Heart left ventricle (tissue), 16 donors: ENCODE data around the gene SMDT1. TPM values are rescaled to one million over a fixed set of nuclear protein-coding genes. Genes with fewer than 3 reads are reported as not detected.

Experiments used
- ATAC-seq, 4 donors: fragments of 200-7000 bp; cut with Tn5 transposase; one replicate each; pipeline ENCODE4 v1.9.1; 2020 to 2022; ENCODE audit warnings: moderate library complexity in 4 of 4, mild to moderate bottlenecking in 3 of 4, moderate number of reproducible peaks in 1 of 4
- DNase-seq, 5 donors: peaks; one replicate each; pipeline ENCODE4 v3.0.0-alpha.2; 2020
- H3K27ac ChIP-seq, 12 donors: fragments of 200-600 bp; sonication (generic) in 4 of 12; one replicate each; pipeline versions ENCODE4 v1.5.0 to v1.8.0; 2016 to 2022; ENCODE audit warnings: mild to moderate bottlenecking in 2 of 12
- H3K27me3 ChIP-seq, 9 donors: fragments of 200-600 bp; sonication (generic) in 2 of 9; one replicate each; pipeline versions ENCODE4 v1.5.1 to v1.8.0; 2016 to 2022; ENCODE audit warnings: mild to moderate bottlenecking in 3 of 9
- H3K36me3 ChIP-seq, 9 donors: fragments of 200-600 bp; sonication (generic) in 2 of 9; one replicate each; pipeline versions ENCODE4 v1.5.0 to v1.8.0; 2018 to 2022; ENCODE audit warnings: mild to moderate bottlenecking in 2 of 9
- H3K4me1 ChIP-seq, 12 donors: fragments of 200-600 bp; sonication (generic) in 4 of 12; one replicate each; pipeline versions ENCODE4 v1.5.0 to v1.8.0; 2016 to 2022; ENCODE audit warnings: mild to moderate bottlenecking in 3 of 12
- H3K4me3 ChIP-seq, 12 donors: fragments of 200-600 bp; sonication (generic) in 4 of 12; one replicate each; pipeline versions ENCODE4 v1.5.0 to v1.8.0; 2017 to 2022; ENCODE audit warnings: mild to moderate bottlenecking in 9 of 12, moderate library complexity in 4 of 12
- H3K9me3 ChIP-seq, 12 donors: fragments of 200-600 bp; sonication (generic) in 4 of 12; one replicate each; pipeline versions ENCODE4 v1.5.0 to v1.8.0; 2016 to 2022; ENCODE audit warnings: mild to moderate bottlenecking in 1 of 12
- POLR2A ChIP-seq, 2 donors: fragments of 450-650 bp; IDR thresholded peaks; one replicate each; pipeline ENCODE4 v1.6.1; 2017; ENCODE audit warnings: antibody characterized with exemption in 2 of 2, mild to moderate bottlenecking in 2 of 2, moderate library complexity in 2 of 2
- WGBS, 4 donors: extraction: QIAGEN DNeasy Blood & Tissue Kit in 2 of 4; methylation state at CpG; one replicate each; pipeline versions ENCODE4 v1.1.5 to v1.1.7; 2013 to 2018; 5-methylcytosine and 5-hydroxymethylcytosine counted together
- intact Hi-C, 10 donors: fragments of 100-400 bp; cut with DNase I; formaldehyde crosslinking; loops; one replicate each; pipeline versions ENCODE4 v1.11.1 to v1.14.2; 2022
- polyA plus RNA-seq, 2 donors: library from polyadenylated mRNA; stranded (reverse); fragments of 200-250 nt; gene quantifications; one replicate each; pipeline ENCODE4 v1.2.3, GENCODE V29; 2013
- total RNA-seq, 9 donors: library from RNA; depleted of rRNA in 2 of 9; stranded (reverse); fragments of >200 nt in 2 of 9; fragmentation: NEBNext Ultra II Directional in 3 of 9; extraction: Animal tissue kit (Norgen Biotek cat#: 25700) in 3 of 9; gene quantifications; one replicate each; pipeline versions ENCODE4 v1.1.0 to v1.2.4, GENCODE V29; 2016 to 2023
- TF ChIP-seq, protein P1 (sequence below), 12 donors: fragments of 200-600 bp; sonication (generic) in 4 of 12; IDR thresholded peaks; one replicate each; pipeline versions ENCODE4 v1.5.0 to v1.8.0; 2018 to 2022; ENCODE audit warnings: antibody characterized with exemption in 12 of 12, mild to moderate bottlenecking in 5 of 12
- donor health status: ischemic (EF 13 %, LVEDD 7.1; RV severe dilation, severe dysfunction).
- donor health status: healthy with polysubstance abuse.
- donor health status: DM: no; HTN: yes; CAD: no.
- donor health status: DM: no; HTN: no; CAD: no.
- donor health status: ischemic (EF 25% LVEDD 6.9; RV normal size, moderate dysfunction).
- donor health status: ischemic (EF 25% LVEDD 5.7; RV mildly dilated, moderate dysfunction).
- donor health status: healthy.
- donor health status: DM: yes; HTN: yes; CAD: no.
- donor health status: ischemic (EF 35%, LVEDD 5.7; RV mildly dilated, moderate dysfunction).
- donor health status: nonischemic (EF 11% LVEDD 7.7; RV severe dilation, severe dysfunction).
- donor health status: DM: yes; HTN: yes; CAD: no.
- donor health status: PGD.
- donor health status: ischemic (EF 29% LVEDD 5.4; RV normal size, mild dysfunction).
- donor health status: nonischemic (EF 23%, LVEDD 6.1; RV moderate dilation, normal function).

Gene SMDT1
- total and polyA plus RNA-seq, 11 donors, result 15.3 to 235 (median 117) TPM

DNA sequence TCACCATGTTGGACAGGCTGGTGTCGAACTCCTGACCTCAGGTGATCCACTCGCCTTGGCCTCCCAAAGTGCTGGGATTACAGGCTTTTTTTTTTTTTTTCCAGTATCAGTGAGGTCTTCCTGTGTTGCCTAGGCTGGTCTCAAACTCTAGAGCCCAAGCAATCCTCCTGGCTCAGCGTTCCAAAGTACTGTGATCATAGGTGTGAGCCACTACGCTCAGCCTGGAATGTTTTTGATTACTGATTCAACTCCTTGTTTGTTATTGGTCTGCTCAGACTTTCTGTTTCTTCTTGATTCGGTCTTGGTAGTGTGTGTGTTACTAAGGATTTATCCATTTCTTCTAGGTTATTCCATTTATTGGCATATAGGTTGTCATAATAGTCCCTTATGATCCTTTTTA is 40.2 kb upstream of the SMDT1 start:
- H3K9me3 ChIP-seq, result peaks cover 0 to 19% (median 10%) of the 10 kb centered on the region in 12 donors
- no peaks in the 10 kb centered on the region for H3K4me1 ChIP-seq
- DNase-seq (no peak), ATAC-seq (no peak)
- no peak overlapping the region for H3K4me3 ChIP-seq
- intact Hi-C loops, result no loop called here
- no peaks in the 10 kb centered on the region for H3K36me3 ChIP-seq
- no peaks in the 10 kb centered on the region for H3K27me3 ChIP-seq
- no peak overlapping the region for H3K27ac ChIP-seq
- WGBS, 4 donors, result 91 to 95% (median 94%) methylated on average over 5 of the region's 5 CpGs
- TF ChIP-seq, protein P1, sequence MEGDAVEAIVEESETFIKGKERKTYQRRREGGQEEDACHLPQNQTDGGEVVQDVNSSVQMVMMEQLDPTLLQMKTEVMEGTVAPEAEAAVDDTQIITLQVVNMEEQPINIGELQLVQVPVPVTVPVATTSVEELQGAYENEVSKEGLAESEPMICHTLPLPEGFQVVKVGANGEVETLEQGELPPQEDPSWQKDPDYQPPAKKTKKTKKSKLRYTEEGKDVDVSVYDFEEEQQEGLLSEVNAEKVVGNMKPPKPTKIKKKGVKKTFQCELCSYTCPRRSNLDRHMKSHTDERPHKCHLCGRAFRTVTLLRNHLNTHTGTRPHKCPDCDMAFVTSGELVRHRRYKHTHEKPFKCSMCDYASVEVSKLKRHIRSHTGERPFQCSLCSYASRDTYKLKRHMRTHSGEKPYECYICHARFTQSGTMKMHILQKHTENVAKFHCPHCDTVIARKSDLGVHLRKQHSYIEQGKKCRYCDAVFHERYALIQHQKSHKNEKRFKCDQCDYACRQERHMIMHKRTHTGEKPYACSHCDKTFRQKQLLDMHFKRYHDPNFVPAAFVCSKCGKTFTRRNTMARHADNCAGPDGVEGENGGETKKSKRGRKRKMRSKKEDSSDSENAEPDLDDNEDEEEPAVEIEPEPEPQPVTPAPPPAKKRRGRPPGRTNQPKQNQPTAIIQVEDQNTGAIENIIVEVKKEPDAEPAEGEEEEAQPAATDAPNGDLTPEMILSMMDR (IDR thresholded peaks at IDR 0.05), result no peak
- no peak for TF ChIP-seq POLR2A (IDR thresholded peaks at IDR 0.05)

DNA sequence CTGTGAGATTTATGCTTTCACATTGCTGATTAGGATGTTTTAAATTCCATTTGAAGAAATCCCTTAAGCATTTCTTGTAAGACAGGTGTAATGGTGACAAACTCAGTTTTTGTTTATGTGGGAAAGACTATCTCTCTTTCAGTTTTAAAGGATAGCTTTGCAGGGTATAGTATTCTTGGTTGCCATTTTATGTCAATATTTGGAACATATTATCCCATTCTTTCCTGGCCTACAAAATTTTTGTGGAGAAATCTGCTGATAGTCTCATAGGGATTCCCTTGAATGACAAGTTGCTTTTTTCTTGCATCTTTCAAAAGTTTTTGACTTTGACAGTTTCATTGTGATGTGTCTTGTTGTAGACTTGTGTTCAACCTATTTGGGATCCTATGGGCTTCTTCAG is 37.7 kb upstream of the SMDT1 start:
- no peaks in the 10 kb centered on the region for H3K27me3 ChIP-seq
- TF ChIP-seq, protein P1 (IDR thresholded peaks at IDR 0.05), result no peak
- TF ChIP-seq POLR2A (IDR thresholded peaks at IDR 0.05), result no peak
- ATAC-seq, result no peak

DNA sequence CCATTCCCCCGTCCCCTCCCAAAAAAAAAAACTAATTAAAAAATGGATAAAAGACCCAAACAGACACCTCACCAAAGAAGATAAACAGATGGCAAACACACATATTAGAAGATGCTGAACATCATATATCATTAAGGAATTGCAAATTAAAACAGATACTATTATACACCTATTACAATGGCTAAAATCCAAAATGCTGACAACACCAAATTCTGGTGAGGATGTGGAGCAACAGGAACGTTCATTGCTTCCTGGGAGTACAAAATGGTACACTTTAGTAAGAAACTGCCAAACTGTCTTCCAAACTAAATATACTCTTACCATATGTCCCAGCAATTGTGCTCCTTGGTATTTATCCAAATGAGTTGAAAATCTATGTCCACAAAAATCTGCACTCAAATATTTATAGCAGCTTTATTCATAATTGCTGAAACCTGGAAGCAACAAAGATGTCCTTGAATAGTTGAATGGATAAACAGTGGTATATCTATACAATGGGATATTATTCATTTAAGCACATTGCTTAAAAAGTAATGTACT is 28.8 kb upstream of the SMDT1 start:
- no peak overlapping the region for H3K4me3 ChIP-seq
- WGBS, 4 donors, result 67 to 70% (median 69%) methylated on average over 2 of the region's 2 CpGs
- intact Hi-C loops, result no loop called here
- no peaks in the 10 kb centered on the region for H3K36me3 ChIP-seq
- ATAC-seq, result no peak
- H3K27me3 ChIP-seq, result no peaks in the 10 kb centered on the region
- H3K9me3 ChIP-seq, result peaks cover 0 to under 1% (median 0%) of the 10 kb centered on the region in 12 donors
- no peak overlapping the region for H3K27ac ChIP-seq
- no peak for TF ChIP-seq POLR2A (IDR thresholded peaks at IDR 0.05)
- TF ChIP-seq, protein P1 (IDR thresholded peaks at IDR 0.05), result no peak
- no peaks in the 10 kb centered on the region for H3K4me1 ChIP-seq
- no peak for DNase-seq

More for the DNA sequence above, 37.7 kb upstream of the SMDT1 start:
- intact Hi-C loops, result no loop called here
- Histone ChIP-seq H3K4me3 (no peak overlapping the region), H3K9me3 (peaks cover 0 to 19% (median 10%) of the 10 kb centered on the region in 12 donors), H3K4me1 (no peaks in the 10 kb centered on the region), H3K36me3 (no peaks in the 10 kb centered on the region), H3K27ac (no peak overlapping the region)
- DNase-seq, result no peak

DNA sequence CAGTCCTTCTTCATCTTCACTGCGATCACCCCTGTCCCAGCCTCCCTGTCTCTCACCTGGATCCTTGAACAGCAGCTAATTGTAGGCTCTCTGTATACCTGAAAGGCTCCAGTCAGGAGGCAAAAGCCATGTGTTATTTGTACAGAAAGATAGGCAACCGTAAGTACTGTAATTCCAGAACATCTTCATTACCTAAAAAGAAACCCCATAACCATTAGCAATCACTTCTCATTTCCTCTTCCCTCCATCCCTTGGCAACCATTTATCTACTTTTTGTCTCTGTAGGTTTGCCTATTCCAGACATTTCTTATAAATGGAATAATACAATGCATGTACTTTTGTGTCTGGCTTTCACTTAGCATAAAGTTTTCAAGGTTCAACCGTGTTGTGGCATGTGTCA is 26.7 kb upstream of the SMDT1 start:
- WGBS, 4 donors, result 81 to 91% (median 87%) methylated on average over 3 of the region's 3 CpGs
- no peaks in the 10 kb centered on the region for H3K27me3 ChIP-seq
- DNase-seq, result no peak
- no peak for ATAC-seq
- H3K36me3 ChIP-seq, result no peaks in the 10 kb centered on the region
- TF ChIP-seq POLR2A (IDR thresholded peaks at IDR 0.05), result no peak
- TF ChIP-seq, protein P1 (IDR thresholded peaks at IDR 0.05), result no peak
- no peak overlapping the region for H3K27ac ChIP-seq
- intact Hi-C loops, result no loop called here
- no peaks in the 10 kb centered on the region for H3K4me1 ChIP-seq
- peaks cover 0 to 21% (median 11%) of the 10 kb centered on the region in 12 donors for H3K9me3 ChIP-seq
- H3K4me3 ChIP-seq, result no peak overlapping the region
